ENCODE measurements around the gene ADH1B.

- no peak for TF ChIP-seq CTCF (IDR thresholded peaks at IDR 0.05)
- TF ChIP-seq POLR2AphosphoS5 (IDR thresholded peaks at IDR 0.05), result no peak
- no peak for TF ChIP-seq POLR2A (IDR thresholded peaks at IDR 0.05)
- TF ChIP-seq EP300 (IDR thresholded peaks at IDR 0.05), result no peak
These were observed 8.7 kb upstream of the ADH1B start for GRCh38 chr4:99329876-99330275.

Data from suprapubic skin (tissue), 4 donors.